Retinal pigment epithelial cell (primary cell): Measurements from ENCODE around the gene SLC35F4.

Experiments used
- DNase-seq: peaks from one replicate; pipeline ENCODE4 v3.0.0-alpha.2; 2010; ENCODE audit warnings: low read depth
- H3K4me3 ChIP-seq: 2 replicates; pipeline ENCODE4 v1.5.1; 2011; ENCODE audit warnings: mild to moderate bottlenecking, low read length, control low read depth, moderate library complexity
- TF ChIP-seq, protein P1 (sequence below): conservative IDR thresholded peaks from 2 replicates; pipeline ENCODE4 v1.5.1; 2011; ENCODE audit warnings: low read depth, low read length, control low read depth, inconsistent platforms

The SLC35F4 gene

DNA sequence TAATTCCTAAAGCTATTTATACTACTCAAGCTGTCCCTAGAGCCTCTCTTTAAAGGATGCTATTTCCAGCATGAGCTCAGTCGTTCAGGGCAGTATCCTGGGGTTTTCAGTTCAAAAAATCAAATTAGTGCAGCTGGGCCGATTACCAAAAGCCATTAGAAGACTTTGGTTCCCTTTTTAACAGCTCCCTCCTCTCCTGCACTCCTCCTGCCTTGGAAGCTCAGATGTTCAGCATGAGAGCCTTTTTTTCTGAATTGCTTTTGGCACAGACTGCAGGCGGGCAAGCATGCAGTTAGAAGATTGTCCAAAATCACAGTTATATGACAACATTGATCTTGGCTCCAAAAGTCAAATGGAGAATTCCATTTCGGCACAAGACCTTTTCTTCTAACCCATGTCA, 179.6 kb downstream of the SLC35F4 start:
- DNase-seq: no peak
- TF ChIP-seq, protein P1, sequence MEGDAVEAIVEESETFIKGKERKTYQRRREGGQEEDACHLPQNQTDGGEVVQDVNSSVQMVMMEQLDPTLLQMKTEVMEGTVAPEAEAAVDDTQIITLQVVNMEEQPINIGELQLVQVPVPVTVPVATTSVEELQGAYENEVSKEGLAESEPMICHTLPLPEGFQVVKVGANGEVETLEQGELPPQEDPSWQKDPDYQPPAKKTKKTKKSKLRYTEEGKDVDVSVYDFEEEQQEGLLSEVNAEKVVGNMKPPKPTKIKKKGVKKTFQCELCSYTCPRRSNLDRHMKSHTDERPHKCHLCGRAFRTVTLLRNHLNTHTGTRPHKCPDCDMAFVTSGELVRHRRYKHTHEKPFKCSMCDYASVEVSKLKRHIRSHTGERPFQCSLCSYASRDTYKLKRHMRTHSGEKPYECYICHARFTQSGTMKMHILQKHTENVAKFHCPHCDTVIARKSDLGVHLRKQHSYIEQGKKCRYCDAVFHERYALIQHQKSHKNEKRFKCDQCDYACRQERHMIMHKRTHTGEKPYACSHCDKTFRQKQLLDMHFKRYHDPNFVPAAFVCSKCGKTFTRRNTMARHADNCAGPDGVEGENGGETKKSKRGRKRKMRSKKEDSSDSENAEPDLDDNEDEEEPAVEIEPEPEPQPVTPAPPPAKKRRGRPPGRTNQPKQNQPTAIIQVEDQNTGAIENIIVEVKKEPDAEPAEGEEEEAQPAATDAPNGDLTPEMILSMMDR: no peak
- H3K4me3 ChIP-seq: no peak overlapping the region

- TF ChIP-seq, protein P1: no peak
- no peak for DNase-seq
- H3K4me3 ChIP-seq: no peak overlapping the region
Measured at GRCh38 chr14:57671021-57671420, 194.9 kb downstream of the SLC35F4 start.

- TF ChIP-seq, protein P1: no peak
- DNase-seq: no peak
Measured at GRCh38 chr14:57660208-57660607, 205.7 kb downstream of the SLC35F4 start.

GRCh38 chr14:57659052-57659451, 206.8 kb downstream of the SLC35F4 start:
- TF ChIP-seq, protein P1: no peak
- no peak for DNase-seq

More at GRCh38 chr14:57660208-57660607, 205.7 kb downstream of the SLC35F4 start:
- H3K4me3 ChIP-seq: no peak overlapping the region

GRCh38 chr14:57657487-57657886, 208.4 kb downstream of the SLC35F4 start:
- TF ChIP-seq, protein P1: no peak
- DNase-seq: no peak
- no peak overlapping the region for H3K4me3 ChIP-seq

More at GRCh38 chr14:57659052-57659451, 206.8 kb downstream of the SLC35F4 start:
- H3K4me3 ChIP-seq: no peak overlapping the region

- no peak for DNase-seq
- TF ChIP-seq, protein P1: no peak
Measured at GRCh38 chr14:57656853-57657252, 209.0 kb downstream of the SLC35F4 start.

DNA sequence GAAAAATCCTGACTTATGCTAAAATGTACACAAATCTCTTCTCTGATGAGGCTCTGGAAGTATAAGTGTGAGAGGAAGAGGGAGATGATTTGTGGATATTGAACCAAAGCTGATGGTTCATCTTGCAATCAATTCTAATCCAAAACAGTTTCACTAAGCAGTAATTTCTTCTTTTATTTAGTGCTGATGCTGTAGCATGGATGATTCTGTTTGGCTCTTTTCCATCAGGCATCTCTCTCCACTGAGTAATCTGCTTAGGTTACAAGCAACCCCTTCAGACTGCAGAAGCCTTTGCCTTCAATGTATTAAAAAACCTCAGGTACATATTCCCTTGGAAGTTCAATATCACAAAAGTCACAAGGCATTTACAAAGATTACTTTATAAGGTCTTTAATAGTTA, 213.1 kb downstream of the SLC35F4 start:
- TF ChIP-seq, protein P1: no peak
- DNase-seq: no peak
- no peak overlapping the region for H3K4me3 ChIP-seq

More at GRCh38 chr14:57656853-57657252, 209.0 kb downstream of the SLC35F4 start:
- no peak overlapping the region for H3K4me3 ChIP-seq
